ENCODE results near the gene CLIP4. TPM values are rescaled to one million over a fixed set of nuclear protein-coding genes. Genes with fewer than 3 reads are reported as not detected.

CLIP4 gene
- total RNA-seq, 1 donor from 2014 or later, result 102 TPM

DNA sequence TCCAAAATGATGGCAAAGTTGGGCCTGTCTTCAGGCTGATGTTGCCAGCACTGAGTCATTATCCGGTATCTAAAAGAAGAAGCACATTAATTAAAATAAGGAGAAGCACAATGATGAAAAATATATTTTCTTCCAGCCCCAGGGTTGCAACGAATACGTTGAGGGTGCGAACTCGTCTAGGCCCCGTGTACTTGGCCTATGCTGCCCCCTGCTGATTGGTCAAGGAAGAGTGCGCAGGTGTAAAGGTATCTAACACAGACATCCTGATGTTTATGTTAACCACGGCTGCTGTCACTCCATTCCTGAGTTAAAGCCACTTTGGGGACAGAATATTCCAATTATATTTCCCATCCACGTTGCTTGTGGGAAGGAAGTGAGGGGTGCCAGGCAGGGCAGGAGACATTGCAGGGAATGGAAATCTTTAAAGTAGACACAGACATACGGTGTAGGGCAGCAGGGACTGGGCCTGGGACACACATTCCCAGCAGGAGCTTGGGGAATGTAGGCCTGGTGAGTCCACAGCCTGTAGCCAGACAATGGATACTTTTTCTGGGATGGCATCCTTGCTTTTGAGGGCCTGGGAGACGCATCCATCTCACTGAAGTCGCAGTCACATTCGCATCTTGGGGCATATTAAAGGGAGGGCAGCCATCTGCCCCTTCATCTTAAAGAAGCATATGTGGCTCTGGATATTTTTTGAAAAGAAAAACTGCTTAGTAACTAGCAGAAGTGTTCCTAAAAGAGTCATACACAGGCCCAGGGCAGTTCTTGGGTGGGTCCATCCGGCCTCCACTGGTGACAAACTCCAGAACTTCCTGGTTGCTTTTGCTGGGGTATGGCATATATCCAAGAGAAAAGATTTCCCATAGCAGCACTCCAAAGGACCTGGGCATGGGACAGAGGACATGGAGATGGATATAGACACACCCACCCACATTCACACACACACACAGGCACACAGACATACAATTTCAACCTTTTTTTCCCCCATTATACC lies 81.9 kb downstream of the CLIP4 start:
- TF ChIP-seq, protein P1, sequence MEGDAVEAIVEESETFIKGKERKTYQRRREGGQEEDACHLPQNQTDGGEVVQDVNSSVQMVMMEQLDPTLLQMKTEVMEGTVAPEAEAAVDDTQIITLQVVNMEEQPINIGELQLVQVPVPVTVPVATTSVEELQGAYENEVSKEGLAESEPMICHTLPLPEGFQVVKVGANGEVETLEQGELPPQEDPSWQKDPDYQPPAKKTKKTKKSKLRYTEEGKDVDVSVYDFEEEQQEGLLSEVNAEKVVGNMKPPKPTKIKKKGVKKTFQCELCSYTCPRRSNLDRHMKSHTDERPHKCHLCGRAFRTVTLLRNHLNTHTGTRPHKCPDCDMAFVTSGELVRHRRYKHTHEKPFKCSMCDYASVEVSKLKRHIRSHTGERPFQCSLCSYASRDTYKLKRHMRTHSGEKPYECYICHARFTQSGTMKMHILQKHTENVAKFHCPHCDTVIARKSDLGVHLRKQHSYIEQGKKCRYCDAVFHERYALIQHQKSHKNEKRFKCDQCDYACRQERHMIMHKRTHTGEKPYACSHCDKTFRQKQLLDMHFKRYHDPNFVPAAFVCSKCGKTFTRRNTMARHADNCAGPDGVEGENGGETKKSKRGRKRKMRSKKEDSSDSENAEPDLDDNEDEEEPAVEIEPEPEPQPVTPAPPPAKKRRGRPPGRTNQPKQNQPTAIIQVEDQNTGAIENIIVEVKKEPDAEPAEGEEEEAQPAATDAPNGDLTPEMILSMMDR (IDR thresholded peaks at IDR 0.05; ENCODE audit: insufficient read depth, low read length, severe bottlenecking), result peak; percentile 79
- H3K36me3 ChIP-seq (ENCODE audit: control insufficient read depth, insufficient read depth, low read length), result peaks cover 3% of the 10 kb centered on the region
- peak; percentile 48 for DNase-seq (ENCODE audit: low read depth)
- no peaks in the 10 kb centered on the region for H3K27me3 ChIP-seq (ENCODE audit: control insufficient read depth, insufficient read depth, low read length)
- no peak for FAIRE-seq
- H3K4me3 ChIP-seq (ENCODE audit: low read depth, low read length), result no peak overlapping the region

DNA sequence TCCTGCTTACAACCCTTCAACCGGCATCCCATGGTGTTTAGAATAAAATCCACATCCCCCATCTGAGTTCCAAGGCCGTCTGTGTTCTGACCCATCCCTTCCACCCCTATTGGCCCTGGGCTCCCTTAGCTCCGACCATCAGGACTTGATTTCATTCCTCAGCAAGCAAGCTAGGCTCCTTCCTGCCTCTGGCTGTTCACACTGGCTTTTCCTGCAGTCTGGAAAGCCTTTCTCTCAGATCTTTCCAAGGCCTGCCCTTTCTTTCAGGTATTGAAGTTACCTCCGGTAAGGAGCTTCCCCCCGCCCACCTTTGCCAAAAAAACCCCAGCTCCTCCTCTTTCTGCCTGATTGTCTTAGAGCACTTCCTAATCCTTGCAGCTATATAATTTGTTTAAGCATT lies 86.8 kb downstream of the CLIP4 start:
- Histone ChIP-seq H3K4me3 (ENCODE audit: low read depth, low read length) (no peak overlapping the region), H3K36me3 (ENCODE audit: control insufficient read depth, insufficient read depth, low read length) (peaks cover 8% of the 10 kb centered on the region), H3K27me3 (ENCODE audit: control insufficient read depth, insufficient read depth, low read length) (no peaks in the 10 kb centered on the region)
- no peak for DNase-seq (ENCODE audit: low read depth)
- no peak for FAIRE-seq
- TF ChIP-seq, protein P1 (IDR thresholded peaks at IDR 0.05; ENCODE audit: insufficient read depth, low read length, severe bottlenecking), result no peak

DNA sequence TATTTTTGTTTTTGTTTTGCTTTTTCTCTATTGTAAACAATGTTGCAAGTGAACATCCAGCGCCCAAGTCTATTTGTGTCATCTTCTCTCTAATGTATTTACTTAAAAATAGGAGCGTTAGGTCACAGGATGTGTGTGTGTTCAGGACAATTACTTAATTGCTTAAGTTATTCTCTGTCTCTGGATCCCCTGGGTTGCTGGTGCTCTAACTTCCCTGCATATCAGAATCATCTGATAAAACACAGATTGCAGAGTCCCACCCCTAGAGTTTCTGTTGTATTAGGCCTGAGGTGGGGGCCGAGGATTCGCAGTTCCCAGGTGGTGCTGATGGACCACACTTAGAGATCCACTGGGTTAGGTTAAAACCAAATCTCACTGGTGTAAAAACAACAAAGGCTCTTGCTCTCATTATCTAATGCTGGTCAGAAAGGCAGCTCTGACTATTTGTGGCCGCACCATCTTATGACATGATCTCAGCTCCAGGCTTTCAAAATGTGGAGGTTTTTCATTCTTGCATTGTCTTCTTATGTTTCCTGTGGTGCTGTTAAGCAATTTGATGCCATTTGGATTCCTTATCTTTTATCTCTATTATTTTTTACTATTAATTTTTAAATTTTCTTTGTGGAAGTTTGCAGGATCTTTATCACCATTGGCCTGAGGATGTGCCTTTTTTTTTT lies 87.7 kb downstream of the CLIP4 start:
- Histone ChIP-seq H3K36me3 (ENCODE audit: control insufficient read depth, insufficient read depth, low read length) (peaks cover 4% of the 10 kb centered on the region), H3K27me3 (ENCODE audit: control insufficient read depth, insufficient read depth, low read length) (no peaks in the 10 kb centered on the region), H3K4me3 (ENCODE audit: low read depth, low read length) (no peak overlapping the region)
- DNase-seq (ENCODE audit: low read depth) (no peak), FAIRE-seq (no peak)
- TF ChIP-seq, protein P1 (IDR thresholded peaks at IDR 0.05; ENCODE audit: insufficient read depth, low read length, severe bottlenecking), result no peak

DNA sequence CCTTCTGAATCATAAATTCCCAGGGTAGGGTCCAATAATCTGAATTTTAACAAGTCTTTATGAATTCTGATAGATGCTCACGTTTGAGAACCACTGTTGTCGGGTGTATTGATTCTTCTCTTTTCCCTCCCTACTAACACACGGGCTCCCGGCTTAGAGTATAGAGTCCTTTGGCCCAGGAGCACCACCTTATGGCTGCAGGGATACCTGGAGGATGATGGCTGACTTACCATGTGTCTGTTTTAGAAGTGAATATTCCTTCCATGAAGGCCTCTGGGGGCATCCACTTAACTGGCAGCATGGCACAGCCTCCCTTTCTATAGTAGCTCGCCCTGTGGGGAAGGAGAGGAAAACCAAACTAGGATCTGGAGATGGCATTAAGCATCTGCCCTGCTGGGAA lies 91.7 kb downstream of the CLIP4 start:
- TF ChIP-seq, protein P1 (IDR thresholded peaks at IDR 0.05; ENCODE audit: insufficient read depth, low read length, severe bottlenecking), result no peak
- Histone ChIP-seq H3K27me3 (ENCODE audit: control insufficient read depth, insufficient read depth, low read length) (no peaks in the 10 kb centered on the region), H3K36me3 (ENCODE audit: control insufficient read depth, insufficient read depth, low read length) (peaks cover 7% of the 10 kb centered on the region), H3K4me3 (ENCODE audit: low read depth, low read length) (no peak overlapping the region)
- DNase-seq (ENCODE audit: low read depth), result no peak
- FAIRE-seq, result peak; percentile 43

DNA sequence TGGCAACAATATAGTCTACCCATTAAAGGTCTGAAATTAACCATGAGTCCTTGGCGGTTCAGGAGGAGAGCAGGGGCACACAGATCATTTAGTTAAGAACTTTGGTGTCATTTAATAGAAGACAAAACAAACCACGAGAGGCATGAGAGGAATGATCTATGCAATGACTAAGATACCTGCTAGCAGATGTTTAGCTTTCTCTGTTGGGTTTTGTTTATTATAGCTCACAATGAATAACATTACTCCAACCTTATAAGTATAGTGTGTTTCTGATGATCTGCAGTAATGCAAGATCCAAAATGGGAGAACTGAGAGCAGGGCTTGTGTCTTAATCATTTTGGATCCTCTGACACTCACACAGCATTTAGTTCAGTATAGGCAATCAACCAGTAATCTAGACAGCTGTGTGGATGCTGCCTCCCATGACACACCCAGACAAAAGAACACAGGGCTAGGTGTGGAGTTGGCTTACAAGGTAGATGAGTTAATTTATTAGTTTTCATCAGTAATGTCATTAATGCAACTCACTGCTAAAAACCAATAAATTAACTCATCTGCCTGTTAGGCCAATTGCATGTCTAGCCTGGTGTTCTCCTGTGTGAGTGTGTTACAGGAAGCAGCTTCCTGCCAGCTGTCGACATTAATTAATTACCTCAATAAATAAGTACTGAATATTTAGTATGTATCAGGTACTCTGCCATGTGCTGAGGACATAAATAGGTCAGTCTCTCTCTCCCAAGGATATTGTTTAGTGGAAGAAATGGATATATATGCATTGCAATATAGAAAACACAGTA lies 92.3 kb downstream of the CLIP4 start:
- DNase-seq (ENCODE audit: low read depth) (no peak), FAIRE-seq (no peak)
- H3K27me3 ChIP-seq (ENCODE audit: control insufficient read depth, insufficient read depth, low read length), result no peaks in the 10 kb centered on the region
- peaks cover 7% of the 10 kb centered on the region for H3K36me3 ChIP-seq (ENCODE audit: control insufficient read depth, insufficient read depth, low read length)
- TF ChIP-seq, protein P1 (IDR thresholded peaks at IDR 0.05; ENCODE audit: insufficient read depth, low read length, severe bottlenecking), result no peak
- H3K4me3 ChIP-seq (ENCODE audit: low read depth, low read length), result no peak overlapping the region
